ENCODE data around the gene CDK6.

The CDK6 gene

GRCh38 chr7:92788559-92789183 is 47.7 kb downstream of the CDK6 start:
- DNase-seq, result no peak

DNA sequence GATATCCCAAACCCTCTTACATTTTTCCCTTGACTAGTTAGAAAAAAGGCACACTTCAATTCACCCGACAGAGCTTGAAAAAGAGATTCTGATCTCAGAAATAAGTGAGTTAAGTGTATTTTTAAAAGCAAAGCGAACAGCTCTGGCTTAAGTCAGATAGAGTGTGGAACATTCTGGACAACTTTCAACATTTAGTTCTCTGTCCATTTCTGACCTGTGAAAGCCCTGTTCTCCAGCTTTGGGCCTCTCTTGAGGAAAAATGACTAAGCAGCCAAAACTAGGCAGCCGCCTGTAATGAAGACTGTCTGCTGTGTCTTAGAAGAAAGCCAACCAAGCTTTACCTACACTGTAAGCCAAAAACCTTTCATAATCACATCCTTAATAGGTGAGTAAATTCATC is 50.5 kb downstream of the CDK6 start:
- no peak for DNase-seq

- DNase-seq, result no peak
Observed at GRCh38 chr7:92784935-92785334, 51.4 kb downstream of the CDK6 start.

DNA sequence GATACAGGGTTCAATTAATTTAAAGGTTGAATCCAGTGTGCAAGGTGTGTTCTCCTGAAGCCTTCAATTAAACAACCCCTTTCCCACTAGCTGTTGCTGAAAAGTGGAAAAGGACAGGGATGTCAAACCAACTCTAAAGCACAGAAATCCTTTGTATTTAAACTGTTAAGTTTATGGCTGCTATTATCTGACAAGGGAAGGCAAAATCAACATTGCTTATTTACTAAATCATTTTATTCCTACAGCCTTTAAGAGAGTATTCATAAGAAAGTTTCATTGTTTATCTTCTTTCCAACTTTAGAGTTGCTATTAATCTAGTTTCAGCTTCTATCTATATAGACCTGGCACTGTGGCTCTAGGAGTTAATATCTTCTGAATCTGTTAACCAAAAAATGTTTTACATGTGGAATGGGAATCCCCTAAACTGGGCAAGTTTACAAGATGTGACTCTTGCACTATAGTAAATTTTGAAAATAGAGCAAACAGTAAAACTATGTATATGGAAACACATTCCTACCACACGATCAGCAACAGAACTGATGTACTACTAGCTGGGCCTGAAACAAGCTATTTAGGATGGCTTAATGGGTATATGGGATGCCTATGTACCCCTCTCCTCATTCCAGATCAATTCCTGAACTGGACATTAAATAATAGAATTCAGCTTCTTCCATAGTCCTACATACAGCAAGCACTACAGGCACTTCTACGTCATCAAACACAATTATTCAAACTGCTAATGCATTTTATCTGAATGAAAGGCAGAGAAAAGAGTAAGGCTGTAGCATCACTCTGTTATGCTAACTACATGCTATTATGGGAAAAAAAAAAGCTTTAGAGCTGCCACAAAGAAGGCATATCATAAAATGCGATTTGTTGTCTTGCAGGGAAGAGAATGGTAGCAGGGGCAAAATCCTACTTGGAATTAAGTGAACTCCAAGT is 52.8 kb downstream of the CDK6 start:
- DNase-seq, result no peak

- DNase-seq, result no peak
Observed at GRCh38 chr7:92782855-92783254, 53.5 kb downstream of the CDK6 start.

GRCh38 chr7:92782236-92782635 is 54.1 kb downstream of the CDK6 start:
- DNase-seq, result no peak

DNA sequence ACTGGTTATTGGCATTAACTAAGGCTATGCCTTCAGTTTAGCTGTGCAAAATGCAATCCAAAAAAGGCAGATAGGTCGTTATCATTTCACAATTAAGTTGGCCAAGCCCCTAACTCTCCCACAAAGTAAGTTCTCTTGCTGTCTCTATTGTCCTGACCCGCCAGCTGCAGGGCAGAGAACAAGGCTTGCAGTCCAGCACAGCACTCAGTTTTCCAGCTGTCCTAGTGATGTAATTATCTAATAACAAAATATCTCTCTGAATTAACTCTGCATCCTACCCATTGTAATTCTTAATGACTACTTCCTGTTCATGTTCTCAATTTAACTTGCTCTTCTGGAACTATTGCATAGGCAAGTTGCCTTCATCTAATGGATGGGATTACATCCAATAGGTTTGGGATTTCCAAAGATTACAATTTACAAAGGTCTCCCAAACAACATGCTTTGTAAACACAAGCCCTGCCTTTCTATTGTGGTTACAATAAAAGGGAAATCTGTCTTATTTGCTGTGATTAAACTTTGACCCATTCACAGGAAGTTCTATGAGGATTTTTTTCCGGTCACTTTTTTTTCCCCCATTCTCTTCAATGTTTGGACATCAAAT is 55.2 kb downstream of the CDK6 start:
- no peak for DNase-seq

GRCh38 chr7:92778972-92779371 is 57.4 kb downstream of the CDK6 start:
- no peak for DNase-seq

DNA sequence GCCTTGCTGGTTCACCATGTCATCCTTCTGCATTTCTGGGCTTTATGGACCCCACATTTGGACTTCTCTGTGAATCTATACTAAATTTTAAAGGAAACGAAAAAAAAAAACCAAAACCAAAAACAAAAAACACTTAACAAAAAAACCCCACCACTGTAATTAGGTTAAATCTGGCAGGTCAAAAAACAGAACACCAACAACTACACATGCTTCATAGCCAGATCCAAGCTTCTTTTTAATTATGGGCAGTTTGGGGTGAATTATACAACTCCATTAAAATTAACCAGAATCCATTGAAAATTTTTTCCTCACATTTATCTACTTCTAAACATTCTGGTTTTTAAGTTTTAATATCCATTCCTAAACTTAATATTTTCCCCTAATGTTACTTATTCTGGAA is 58.4 kb downstream of the CDK6 start:
- DNase-seq, result no peak

DNA sequence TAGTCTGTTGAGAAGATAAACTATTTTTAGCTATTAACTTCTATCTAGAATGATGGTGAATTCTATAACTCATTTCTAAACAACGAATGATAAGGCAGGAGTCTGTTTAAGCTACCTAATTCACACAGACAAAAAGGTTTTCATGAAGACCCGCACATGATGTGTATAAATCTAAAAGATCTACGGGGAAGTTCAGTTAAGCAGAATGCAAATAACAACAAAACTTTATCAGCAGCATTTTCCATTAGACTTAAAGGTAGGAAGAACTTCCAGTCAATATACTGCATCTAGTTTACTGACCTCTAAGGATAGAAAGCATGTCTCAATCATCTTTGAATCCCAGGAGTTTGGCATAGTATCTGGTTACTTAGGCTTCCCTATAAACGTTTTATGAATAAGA is 62.6 kb downstream of the CDK6 start:
- no peak for DNase-seq

DNA sequence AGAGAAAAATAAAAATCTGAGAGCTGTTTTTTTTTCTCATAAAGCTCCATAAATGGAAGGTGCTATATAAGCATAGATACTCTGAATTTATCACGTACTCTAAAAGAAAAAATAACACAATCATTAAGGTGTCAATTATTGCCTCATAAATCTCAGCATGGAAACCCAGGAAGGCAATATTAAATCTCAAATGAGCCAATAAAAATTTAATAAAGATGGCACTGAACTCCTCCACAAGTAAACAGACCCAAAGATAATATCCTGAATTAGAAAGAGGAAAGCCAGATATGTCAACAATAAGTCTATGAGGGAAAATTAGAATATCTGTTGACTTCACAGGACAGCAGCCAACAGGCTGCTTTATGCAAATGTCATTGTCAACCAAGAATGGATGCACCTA is 66.5 kb downstream of the CDK6 start:
- no peak for DNase-seq

DNA sequence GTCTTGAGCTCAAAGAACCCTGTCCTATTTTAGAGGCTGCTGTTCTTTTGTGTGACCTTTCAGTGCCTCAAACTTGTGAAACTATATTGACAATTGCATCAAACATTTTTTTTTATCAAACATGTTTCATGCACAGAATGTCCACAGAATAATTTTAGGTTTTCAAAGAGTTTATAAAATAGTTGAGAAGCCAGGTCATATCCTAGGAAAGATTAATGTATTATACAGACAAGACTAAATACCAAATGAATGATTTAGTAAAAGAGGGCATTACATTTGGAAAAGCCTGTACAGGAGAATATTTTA is 67.0 kb downstream of the CDK6 start:
- DNase-seq, result no peak

GRCh38 chr7:92768501-92769393 is 67.6 kb downstream of the CDK6 start:
- no peak for DNase-seq

- DNase-seq, result no peak
Observed at GRCh38 chr7:92767437-92767836, 68.9 kb downstream of the CDK6 start.

- DNase-seq, result no peak
Observed at GRCh38 chr7:92766461-92767003, 69.8 kb downstream of the CDK6 start.

DNA sequence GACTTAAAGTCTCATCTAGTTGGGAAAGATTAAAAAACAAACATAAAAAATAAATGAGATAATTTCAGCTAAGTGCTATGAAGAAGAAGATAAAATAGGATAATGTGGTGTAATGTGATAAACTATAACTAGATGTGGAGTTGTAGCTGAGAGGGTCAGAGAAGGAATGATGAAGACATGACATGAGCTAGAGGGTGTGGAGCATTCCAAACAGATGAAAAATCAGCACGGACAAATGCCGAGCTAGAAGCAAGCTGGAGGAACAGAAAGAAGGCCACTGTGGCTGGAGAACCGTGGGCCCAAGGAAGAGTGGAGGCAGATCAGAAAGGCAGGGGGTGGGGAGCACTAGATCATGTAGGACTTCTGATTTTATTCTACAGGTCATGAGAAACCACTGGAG is 70.6 kb downstream of the CDK6 start:
- no peak for DNase-seq

GRCh38 chr7:92763636-92764423 is 72.5 kb downstream of the CDK6 start:
- no peak for DNase-seq

- DNase-seq, result no peak
Observed at GRCh38 chr7:92762851-92763250, 73.5 kb downstream of the CDK6 start.

DNA sequence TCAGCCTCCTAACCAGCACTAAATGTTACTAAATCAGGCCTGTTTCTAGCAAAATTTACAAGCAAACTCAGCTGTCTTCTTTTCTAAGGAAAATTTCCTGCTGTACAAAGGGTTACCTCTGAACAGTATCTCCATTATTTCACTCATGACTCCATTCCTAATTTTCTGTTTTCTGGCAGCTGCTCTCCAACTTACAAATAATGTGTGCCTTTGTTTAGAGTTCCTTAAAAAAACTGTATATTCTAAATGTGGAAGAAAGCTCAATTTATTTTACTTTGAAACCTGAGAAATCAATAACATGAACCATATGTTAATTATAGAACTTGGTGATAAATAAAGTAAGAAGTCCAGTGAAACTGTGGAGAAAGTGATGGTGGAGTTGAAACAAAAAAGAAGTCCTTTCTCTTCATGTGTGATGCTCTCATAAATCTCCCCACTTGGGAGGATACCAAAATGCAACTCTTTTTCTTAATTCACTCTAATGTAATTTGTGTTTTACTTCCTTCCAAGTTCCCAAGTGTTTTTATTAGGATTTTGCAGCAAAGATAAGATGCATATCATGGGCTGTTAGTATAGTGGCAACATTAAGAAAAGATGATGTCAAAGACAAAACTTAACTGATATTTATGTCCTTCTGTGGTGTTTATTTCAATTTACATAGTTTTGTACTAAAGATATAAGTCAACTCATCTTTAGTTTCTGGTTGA is 74.8 kb downstream of the CDK6 start:
- no peak for DNase-seq

- DNase-seq, result no peak
Observed at GRCh38 chr7:92758796-92759431, 77.5 kb downstream of the CDK6 start.
